NCI-H2107 treated with DMSO at 0.1 percent for 48 hours (cell line): ENCODE data around the gene TFRC.
"Not testable (repeated sequence)": the region's sequence is repeated elsewhere in the genome, so short reads cannot be mapped to it uniquely, and the experiment has no call there.

Experiments used
- DNase-seq: peaks from one replicate; lab custom pipeline; 2025; ENCODE audit not compliant: unreplicated experiment; lab: John Stamatoyannopoulos, UW

Gene TFRC

DNA sequence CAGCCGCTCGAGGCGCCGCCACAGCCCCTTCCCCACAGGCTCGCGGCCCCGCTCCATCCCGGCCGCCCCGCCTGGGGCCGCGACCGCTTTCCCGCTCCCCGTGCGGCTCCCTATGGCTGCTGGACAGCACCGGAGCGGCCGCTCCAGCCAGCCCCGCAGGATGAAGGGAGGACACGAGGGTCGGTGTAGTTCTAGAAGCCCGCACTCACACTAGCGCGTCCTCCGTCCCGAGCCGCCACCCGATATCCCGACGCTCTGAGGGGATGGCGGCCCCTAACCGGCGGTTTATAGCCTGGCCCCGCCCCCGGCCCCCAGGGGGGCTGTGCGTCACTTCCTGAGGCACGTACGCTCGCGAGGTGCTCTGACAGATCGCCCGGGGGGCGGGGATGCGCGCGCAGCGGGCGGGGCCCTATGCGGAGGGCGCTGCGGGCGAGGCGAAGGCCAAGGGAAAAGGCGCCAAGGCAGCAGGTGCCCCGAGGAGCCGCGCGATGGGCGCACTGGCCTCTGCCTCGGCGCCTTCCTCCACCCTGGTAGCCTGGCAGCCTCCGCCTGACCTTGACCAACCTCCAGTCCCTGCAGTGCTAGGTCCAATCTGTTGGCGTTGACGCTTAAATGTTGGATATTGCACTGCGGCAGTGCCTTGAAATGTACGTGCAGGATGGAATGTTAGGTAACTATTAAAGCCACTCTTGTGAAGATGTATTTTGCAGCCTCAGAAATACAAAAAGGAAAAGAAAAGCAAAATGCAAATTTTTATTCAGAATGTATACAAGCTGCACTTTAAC is at the start of gene TFRC:
TFRC (minus strand) TSS at position 257 of the 785 bp plus-strand sequence. CDS start 4,991 bp downstream, outside the sequence.
- peak; percentile 93 for DNase-seq

DNA sequence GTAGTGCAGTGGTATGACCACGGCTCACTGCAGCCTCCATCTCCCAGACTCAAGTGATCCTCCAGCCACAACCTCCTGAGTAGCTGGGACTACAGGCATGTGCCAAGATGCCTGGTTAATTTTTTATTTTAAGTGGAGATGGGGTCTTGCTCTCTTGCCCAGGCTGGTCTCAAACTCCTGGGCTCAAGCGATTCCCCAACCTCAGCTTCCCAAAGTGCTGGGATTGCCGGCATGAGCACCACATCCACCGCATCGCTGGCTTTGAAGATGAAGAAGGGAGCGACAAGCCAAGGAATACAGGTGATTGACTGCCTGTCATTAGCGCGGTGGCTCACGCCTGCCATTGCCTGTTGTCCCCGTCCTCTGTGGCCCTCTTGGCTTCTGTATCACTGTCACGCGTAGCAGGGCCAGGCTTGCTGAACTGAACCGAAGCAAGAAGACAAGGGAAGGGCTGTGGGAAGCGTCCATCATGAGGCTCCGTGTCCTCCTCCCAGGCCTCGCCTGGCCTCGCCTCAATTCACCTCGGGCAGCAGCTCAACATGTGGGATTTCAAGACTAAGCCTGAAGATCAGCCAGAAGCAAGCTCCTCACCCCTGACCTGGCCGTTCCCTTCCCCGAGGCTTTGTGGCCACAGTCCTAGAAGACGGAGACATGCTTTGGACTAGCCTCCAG is 46.4 kb upstream of the TFRC start:
- no peak for DNase-seq

DNA sequence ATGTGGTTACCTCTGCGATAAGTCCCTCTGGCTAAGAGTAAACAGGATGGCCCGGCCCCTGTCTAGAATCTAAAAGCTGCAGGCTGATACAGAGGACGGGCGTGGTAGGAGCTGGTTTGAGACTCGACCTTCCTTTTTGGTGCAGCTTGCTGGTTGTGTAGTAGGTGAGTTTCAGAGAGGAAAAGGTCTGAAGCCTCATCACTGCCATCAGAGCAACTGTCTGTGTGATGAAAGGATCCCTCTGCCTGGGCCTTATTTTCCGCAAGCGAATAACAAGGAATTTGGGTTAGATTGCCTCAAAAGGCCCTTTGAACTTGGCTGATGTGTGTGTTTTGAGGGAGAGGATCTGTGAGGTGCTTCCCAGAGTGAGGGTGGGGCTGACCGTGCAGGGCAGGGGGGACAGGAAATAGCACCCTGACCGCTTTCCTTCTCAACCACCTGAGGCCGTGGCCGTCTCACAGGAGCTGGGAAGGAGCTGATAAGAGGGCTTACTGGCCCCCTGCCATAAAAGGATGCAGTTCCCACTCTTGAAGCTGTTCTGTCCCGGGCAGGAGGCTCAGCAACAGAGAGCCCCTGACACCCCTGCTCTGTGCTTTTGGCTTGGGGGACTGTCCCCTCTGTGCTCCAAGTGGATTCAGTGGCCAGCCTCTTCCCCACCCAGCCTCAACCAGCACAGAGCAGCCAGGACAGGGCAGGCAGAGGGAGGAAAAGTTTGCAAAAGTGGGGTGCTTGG is 45.6 kb upstream of the TFRC start:
- DNase-seq = no peak

DNA sequence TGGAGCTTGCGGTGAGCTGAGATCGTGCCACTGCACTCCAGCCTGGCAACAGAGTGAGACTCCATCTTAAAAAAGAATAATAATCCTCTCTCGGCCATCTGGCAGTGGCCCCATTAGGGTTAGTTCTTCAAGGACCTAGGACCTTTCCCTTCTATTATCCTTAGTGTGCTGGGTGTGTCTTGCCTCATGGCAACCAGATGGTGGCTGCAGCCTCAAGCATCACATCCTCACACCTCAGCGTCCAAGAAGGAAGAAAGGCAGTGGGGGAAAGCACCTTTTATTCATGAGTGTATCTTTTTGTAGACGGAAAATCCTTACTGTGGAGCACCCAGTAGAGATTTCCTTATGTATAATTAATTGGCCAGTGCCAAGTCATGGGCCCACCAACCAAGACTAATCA is 42.7 kb upstream of the TFRC start:
- DNase-seq = no peak

DNA sequence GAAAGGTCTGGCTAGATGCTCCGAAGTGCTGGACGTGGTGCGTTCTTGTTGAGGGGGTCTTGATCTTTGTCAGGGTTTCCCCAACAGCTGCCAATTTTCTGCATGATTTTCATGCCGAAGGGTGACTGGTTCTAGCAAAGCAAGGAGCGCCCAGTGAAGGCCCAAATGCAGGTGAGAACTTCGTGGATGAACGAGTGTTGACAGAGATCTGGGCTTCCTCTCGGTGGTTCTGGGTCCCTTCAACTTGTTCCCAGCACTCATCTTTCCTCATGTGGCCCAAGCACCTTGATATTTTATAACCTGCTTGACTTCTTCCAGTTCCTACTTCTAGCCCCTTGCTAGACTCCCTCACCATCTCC is 40.8 kb upstream of the TFRC start:
- no peak for DNase-seq

DNA sequence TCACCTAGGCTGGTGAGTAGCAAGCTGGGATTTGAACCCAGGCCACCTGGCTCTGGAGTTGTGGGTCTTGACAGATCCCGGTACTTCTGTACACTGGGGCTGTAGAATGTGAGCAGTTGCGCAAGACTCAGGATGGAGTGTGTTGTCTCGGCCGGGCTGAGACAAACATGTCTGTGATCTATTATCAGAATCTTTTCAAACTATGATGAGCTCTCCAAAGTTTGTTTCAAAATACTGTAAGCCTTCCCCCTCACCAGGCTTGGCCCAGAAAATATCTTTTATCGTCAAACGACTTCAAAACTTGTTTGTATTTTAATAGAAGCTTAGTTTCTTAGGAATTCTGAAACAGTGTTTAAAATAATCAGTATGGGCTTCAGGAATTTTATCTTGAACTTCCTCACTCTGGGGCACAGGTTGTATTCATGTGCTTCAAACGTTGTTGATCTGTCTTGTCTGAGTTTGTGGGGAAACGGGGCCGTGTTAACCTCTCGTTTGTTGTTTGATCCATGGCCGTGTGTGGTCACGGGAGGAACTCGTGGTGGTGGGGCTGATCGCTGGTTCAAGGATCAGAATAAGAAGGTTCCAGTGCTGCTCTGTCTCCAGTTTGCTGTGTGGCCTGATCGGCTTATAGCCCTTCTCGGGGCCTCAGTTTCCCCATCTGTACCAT is 40.3 kb upstream of the TFRC start:
- no peak for DNase-seq

DNA sequence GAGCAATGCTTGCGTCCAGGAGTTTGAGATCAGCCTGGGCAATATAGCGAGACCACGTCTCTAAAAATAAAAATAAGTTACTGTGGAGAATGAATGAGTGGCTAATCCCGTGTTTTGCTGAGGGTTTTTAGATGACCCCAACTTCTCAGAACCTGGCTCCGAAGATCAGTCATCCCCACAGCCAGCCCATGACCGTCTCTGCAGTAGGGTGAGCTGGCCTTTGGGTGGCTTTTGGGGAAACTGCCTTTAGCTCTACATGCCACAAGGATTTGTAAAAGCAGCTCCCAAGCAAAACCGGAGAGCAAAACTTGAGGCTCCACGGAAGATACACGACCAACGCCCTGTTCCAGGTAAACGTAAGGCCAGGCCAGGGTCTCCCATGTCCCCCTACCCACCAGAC is 39.2 kb upstream of the TFRC start:
- no peak for DNase-seq

DNA sequence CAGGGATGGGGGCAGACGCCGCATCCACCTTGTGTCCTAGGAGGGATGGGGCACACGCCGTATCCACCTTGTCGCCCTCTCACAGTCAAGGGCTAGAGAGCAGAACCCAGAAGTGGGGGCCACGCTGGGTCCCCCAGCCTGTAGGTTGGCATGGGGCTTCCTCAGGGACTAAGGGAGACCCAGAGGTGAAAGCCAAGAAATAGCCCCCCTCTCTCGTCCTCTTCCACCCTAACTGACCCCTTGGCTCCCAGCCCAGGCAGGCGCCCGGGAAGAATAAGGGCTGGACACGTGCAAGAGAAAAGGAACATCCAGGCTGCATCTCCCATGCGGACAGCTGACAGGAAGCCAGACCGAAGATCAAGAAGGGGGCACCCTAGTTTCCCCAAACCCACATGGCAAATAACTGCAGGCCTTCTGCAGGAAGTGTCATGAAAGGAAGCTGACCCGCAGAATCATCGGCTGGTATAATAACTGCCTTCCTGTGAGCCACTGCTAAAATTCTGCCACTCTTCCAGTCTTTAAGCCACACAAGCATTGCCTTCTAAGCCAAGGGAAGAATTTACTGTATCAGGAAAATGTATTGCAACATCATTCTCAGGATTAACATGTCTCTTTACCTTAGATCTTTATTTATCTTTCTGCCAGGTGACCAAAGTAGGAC is 38.5 kb upstream of the TFRC start:
- no peak for DNase-seq

DNA sequence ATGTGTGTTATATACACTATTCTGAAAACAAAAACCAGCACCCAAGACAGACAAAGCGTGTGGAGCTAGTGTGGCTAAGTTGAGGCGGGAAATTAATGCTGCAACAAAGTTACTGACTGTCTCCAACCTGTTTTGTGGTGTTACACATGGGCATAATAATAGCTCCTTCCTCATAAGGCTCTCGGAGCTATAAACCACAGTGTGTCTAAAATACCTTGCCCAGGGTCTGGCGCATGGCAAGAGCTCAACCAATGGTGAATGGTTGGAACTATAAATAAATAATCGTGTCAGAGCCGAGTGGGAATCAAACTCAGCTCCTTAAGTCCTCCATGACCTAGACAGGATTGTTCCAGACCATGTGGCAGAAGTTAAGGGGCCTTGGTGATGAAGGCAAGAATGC is 35.9 kb upstream of the TFRC start:
- DNase-seq = no peak

DNA sequence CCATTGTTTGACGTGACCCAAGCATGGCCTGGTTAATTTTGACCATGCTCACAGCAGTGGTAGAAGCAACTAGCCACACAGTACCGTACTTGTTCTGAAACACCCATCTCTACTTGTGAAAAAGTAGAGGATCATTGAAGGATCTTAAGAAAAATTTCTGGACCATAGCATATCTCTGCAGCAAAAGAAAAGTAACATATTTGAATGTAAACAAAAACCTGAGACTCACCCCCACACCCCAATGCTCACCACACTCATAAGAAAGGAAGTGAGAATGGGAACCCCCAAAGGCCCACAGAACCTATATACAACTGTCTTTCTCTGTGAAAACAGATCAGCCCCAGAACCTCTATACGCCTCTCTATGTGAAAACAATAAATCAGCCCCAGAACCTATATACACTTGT is 33.8 kb upstream of the TFRC start:
- no peak for DNase-seq

DNA sequence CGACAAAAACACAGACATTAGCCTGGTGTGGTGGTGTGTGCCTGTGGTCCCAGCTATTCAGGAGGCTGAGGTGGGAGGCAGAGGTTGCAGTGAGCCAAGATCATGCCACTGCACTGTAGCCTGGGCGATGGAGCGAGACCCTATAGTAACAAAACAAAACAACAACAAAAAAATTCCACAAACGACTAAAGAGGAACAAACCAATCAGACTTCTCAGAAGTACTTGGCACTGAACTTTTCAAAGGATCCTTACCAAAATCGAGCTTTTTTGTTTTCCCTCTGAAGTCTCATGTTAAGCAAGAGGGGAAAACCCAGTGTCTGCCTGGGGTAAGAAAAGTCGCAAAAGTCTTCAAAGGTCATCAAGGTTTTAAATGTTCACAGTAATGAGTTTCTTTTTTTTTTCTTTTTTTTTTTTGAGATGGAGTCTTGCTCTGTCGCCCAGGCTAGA is 30.1 kb upstream of the TFRC start:
- no peak for DNase-seq

DNA sequence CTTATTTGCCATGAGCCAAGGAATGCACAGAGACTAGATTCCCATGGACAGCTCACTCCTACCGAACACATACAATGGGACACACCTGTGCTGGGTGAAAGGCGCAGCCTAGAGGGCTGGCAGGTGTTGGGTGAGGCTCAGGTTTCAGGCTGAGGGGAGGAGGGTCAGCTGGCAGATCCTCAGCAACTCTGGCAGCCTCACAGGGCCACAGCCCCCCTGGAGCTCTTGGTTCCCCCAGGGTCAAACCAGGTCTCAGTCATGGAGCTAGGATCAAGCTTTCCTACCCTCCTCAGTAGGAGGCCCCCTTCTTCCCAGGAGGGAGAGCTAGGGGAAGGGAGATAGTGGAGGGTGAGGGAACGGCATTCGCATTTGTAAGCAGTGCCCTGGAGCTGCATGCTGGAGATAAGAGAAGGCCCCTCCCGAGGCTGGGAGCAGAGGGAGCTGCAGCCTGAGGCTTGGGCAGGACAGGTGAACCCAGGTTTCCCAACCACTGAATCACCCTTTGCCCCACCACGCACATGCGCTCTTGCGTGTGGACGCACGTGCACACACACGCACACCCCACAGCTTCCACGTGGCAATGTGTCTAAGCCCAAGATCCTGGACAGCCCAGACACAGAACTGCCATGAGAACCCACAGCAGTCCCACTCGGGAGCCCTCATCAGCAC is 26.3 kb upstream of the TFRC start:
- DNase-seq = peak; percentile 94

DNA sequence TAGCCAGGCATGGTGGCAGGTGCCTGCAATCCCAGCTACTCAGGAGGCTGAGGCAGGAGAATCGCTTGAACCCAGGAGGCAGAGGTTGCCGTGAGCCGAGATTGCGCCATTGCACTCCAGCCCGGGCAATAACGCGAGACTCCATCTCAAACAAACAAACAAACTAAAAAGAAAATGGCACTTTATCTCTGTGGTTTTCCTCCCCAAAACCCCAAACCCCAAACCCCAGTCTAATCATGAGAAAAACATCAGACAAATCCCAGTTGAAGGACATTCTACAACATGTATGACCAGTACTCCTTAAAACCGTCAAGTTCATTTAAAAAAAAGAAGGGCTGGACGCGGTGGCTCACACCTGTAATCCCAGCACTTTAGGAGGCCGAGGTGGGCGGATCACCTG is 22.8 kb upstream of the TFRC start:
- not testable (repeated sequence) for DNase-seq

DNA sequence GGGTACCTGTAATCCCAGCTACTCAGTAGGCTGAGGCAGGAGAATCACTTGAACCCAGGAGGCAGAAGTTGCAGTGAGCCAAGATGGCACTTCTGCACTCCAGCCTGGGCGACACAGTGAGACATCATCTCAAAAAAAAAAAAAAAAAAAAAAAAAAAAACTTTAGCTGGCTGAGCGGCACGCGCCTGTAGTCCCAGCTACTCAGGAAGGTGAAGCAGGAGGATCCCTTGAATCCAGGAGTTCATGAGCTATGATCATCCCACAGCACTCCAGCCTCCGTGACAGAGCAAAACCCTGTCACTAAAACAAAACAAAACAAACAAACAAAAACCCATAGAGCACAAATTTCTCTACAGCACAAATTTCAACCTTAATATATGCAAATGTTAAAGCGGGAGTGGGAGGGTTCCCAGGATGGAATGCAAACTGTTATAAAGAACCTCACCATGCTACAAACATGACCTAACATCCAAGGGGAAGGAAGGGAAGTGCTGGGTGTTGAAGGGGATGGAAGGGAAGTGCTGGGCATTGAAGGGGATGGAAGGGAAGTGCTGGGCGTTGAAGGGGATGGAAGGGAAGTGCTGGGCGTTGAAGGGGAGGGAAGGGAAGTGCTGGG is 16.6 kb upstream of the TFRC start:
- DNase-seq = not testable (repeated sequence)

DNA sequence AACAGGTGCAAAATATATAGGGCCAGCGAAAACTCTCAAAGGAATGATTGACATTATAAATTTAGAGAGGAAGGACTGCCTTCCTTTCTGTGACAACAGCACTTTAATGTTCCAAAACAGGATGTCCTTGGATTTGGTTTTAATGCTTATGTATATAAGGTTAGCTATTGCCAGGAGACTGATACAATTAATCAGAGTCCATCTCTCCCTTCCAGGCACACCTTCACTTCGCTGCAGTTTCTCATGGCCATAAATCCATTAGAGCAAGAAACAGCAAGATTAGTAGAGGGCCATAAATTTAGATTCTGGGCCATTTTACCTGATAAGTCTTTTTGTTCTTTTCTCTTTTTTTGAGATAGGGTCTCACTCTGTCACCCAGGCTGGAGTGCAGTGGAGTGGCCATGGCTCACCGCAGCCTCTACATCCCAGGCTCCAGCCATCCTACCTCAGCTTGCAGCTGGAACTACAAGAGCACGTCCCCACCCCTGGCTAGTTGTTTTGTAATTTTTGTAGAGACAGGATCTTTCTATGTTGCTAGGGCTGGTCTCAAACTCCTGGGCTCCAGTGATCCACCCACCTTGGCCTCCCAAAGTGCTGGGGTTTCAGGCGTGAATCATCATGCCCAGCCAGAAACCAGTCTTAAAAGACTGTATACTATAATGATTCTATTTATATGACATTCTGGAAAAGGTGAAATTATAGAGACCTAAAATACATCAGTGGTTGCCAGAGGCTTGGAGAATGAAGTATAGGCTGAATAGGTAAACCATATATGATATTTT is 15.7 kb upstream of the TFRC start:
- DNase-seq = no peak

DNA sequence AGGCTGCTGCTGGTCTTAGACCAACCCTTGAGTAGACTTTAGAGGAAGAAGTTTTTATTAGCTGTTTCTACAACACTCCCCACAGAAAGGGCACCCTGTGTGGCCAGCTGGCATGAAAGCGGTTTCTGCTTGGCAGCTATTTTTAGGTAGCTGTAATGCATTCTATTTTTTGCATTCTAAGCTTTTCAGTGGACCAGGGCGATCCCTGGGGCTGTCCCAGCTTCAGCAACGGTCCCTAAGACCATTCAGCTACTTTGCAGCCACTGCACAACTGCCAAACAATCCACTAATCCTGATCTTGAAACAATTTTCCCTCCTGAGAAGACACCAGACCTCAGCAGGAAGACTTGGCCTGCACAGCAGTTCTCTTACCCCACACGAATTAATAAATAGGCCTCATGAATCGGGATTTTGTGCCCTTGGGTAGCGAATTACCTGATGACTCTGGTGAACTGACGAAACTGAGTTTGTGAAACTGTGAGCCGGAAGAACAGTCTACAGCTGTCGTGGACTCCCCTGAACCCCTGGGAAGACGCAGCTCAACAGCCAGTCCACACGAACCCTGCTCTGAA is 14.6 kb upstream of the TFRC start:
- no peak for DNase-seq

DNA sequence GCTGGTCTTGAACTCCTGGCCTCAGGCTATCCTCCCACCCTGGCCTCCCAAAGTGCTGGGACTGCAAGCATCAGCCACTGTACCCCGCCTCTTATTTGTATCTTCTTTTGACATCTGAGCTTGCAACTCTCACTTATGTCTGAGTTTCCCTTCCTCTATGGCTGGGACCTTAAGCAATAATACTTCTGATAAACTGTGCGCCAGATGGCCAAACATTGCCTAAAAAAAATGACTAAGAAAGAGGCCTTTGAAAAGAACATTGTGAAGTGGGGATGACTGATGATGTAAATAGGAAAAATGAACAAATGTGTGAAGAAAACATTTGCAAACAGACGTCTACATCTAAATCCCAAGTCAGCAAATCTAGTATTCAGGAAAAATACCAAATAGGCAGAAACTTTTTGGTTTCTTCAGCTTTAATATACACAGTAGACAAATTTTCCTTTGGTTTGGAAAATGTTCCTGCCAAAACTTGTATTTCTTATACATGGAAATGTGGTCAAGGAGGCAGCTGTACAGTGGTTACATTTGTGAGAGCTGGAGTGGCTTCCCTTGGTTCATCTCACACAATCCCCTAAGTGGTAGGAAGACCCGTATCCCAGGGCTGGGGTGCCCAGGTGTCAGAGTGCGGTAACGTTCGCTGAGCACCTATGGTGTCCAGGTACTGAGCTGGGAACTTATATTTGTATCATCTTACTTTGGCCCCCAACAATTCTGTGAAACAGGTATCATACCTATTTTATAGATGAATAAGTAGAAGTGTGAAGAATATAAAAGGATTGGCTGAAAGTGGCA is 11.6 kb upstream of the TFRC start:
- no peak for DNase-seq

DNA sequence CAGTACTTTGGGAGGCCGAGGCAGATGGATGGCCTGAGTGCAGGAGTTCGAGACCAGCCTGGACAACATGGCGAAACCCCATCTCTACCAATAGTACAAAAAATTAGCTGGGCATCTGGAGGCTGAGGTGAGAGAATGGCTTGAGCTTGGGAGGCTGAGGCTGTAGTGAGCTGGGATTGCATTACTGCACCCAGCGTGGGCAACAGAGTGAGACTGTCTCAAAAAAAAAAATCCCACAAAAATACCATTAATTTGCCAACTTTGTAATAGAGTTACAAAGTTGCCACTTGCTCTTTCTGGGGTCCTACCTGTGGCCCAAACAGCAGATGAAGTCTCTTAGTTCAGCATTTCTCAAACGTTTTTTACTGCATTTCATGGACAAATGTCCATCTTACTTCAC is 6.0 kb upstream of the TFRC start:
- DNase-seq = no peak
